ENCODE measurements around the gene CACNA1H. TPM values are rescaled to one million over a fixed set of nuclear protein-coding genes. Genes with fewer than 3 reads are reported as not detected.
"Not testable (repeated sequence)": the region's sequence is repeated elsewhere in the genome, so short reads cannot be mapped to it uniquely, and the experiment has no call there.

CACNA1H gene
- total RNA-seq, 1 donor from 2014 or later, result 0.17 TPM

DNA sequence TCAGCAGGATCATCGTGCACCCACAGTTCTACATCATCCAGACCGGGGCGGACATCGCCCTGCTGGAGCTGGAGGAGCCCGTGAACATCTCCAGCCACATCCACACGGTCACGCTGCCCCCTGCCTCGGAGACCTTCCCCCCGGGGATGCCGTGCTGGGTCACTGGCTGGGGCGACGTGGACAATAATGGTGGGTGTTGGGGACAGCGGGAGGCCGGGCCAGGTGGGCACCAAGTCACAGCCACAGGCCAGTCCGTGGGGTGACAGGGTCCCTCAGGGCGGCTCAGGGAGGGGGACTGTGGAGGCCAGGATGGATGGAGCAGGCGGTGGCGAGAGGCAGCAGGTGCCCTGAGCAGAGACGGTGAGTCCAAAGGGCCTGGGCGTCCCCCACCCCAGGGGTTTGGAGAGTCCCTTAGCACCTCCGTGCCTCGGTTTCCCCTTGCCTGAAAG is 104.0 kb downstream of the CACNA1H start:
- DNase-seq, result no peak

DNA sequence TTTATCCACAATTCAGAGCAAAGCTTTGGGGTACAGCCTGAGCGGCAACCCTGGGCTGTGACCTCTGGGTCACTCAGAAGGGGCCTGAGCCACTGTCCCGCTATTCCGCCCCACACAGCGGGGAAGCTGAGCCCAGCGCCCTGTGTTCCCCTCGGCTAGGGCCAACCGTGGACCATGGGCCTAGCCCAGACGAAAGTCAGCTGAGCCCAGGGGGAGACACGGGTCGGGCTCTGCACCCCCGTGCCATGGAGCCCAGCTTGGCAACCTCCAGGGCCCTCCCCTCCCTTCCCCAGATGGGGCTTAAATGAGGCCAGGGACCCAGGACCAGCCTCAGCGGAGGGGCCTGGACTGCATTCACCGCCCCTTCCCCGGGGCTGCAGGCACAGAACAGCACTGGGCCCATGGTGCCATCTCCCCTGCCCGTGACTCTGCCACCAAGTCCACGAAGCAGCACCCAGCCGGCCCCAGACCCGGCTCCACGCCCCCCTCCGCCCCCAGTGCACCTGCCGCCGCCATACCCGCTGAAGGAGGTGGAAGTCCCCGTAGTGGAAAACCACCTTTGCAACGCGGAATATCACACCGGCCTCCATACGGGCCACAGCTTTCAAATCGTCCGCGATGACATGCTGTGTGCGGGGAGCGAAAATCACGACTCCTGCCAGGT is 104.8 kb downstream of the CACNA1H start:
- no peak for DNase-seq

GRCh38 chr16:1258225-1258600 is 105.3 kb downstream of the CACNA1H start:
- no peak for DNase-seq

DNA sequence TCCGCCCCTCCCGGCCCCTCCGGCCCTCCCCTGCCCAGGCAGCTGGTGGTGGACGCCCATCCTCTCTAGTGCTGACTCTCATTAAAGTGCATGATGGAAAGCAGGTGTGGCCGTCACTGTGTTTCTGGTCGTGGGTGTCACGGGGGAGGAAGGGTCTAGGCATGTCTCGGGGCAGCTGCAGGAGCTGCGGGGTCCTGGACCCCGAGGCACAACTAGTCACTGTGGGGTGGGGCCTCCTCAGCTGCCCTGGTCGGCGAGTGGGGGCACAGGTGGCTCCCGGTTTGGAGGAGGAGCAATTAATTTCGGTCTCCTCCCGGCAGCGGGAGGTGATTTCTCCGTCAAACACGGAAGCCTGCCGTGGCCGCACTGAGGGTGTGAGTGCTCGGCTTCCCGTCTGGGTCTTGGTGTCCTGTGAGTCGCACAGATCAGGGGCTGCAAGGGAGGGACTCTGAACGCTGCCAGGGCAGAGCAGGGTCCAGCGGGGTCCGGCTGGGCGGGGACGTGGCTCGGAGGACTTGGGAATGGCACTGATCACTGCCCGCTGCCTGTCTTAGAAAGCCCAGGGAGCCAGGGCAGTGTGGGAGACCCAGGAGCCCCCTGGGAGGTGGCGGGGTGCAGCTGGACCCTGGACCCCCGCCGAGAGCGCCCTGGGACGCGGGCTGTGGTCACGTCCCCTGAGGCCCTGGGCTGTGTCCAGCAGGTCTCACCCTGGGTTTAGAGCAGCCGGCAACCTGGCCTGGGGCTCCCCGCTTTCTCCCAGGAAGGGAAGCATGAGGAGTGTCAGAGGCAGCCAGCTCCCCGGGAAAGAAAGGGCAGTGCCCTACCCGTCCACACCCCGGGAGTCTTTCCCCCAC is 106.2 kb downstream of the CACNA1H start:
- no peak for DNase-seq

DNA sequence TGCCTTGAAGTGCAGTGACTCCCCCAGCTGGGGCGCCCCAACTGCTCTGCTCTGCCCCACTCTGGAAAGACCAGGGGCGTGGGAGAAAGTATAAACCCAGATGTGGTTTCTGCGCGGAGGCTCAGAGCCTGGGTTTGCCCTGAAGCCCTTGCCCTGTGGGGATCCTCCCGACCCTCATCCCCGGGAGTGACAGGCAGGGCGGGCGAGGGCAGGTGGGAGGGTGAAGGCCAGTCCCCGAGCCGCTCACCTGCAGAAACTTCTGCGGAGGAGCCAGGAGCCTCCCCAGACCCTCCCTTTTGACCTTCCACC is 106.8 kb downstream of the CACNA1H start:
- no peak for DNase-seq

- DNase-seq, result no peak
Observed at GRCh38 chr16:1260101-1260680, 107.3 kb downstream of the CACNA1H start.

DNA sequence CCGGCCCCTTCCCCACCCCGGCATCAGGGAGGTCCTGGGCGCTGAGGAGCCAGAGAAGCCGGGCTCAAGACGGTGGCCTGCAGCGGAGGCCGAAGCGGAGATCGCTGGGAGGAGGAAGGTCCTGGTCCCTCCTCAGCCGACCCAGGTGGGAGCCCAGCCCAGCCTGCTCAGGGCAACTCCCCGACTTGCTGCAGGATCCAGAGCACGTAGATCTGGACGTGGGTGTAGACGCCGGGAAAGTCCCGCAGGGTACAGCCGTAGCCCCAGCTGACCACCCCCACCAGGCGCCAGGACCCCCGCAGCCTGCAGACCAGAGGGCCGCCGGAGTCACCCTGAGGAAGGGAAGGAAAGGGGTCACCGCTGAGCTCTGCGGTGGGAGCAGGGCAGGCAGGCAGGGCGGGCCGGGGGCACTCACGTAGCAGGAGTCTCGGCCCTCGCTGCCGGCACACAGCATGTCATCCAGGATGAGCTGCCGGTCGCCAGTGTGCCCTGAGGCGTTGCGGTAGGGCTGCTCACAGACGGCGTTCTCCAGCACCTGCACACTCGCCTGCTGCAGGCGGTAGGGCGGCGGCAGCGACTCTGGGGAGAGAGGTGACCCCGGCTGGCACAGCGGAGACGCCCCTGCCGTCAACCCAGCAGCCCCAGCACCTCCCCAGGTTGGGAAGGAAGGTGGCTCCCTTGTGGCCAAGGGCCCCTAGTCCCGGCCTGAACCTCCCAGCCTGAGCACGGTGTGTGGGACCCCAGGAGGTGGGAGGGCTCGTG is 108.4 kb downstream of the CACNA1H start:
- no peak for DNase-seq

GRCh38 chr16:1262210-1262845 is 109.4 kb downstream of the CACNA1H start:
- no peak for DNase-seq

- DNase-seq, result no peak
Observed at GRCh38 chr16:1262846-1263221, 109.9 kb downstream of the CACNA1H start.

- DNase-seq, result no peak
Observed at GRCh38 chr16:1263591-1264344, 110.9 kb downstream of the CACNA1H start.

- no peak for DNase-seq
Observed at GRCh38 chr16:1264345-1265089, 111.6 kb downstream of the CACNA1H start.

DNA sequence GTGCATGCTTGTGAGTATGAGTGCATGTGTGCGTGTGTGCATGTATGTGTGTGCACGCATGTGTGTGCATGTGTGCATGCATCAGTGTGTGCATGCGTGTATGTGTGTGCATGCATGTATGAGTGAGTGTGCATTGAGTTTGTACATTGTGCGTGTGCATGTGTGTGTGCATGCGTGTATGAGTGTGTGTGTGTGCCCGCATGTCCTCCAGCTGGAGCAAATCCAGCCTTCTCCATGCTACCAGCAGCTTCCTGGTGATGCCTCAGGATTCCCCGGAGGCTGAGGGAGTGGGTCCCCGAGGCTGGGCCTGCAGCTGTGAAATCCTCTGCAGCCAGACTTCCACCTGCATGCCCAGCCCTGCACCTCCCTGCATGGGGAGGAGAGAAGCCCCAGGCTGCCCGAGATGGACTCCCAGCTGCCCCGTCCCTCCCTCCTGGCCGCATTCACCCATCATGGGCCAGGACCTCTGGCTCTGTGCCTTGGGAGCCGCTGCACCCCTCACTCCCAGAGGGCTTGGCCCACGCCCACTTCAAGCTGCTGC is 112.3 kb downstream of the CACNA1H start:
- DNase-seq, result no peak

- DNase-seq, result no peak
Observed at GRCh38 chr16:1265826-1266225, 112.9 kb downstream of the CACNA1H start.

GRCh38 chr16:1269418-1269817 is 116.5 kb downstream of the CACNA1H start:
- DNase-seq, result not testable (repeated sequence)

- DNase-seq, result no peak
Observed at GRCh38 chr16:1271380-1271723, 118.4 kb downstream of the CACNA1H start.

Other genes starting within 250 kb of the CACNA1H start
- 14.2 and 14.6 TPM in 2 replicates for gene LMF1, start 182.1 kb upstream of the CACNA1H start, total RNA-seq
- gene SOX8, start 171.3 kb upstream of the CACNA1H start, total RNA-seq, result 0.33 and 0.85 TPM in 2 replicates
- 0.17 and 1.1 TPM in 2 replicates for gene SSTR5, start 80.4 kb upstream of the CACNA1H start, total RNA-seq
- gene C1QTNF8, start 56.9 kb upstream of the CACNA1H start, total RNA-seq, result not detected in 2 replicates
- not detected in 2 replicates for gene TPSG1, start 72.2 kb downstream of the CACNA1H start, total RNA-seq
- gene TPSB2, start 77.1 kb downstream of the CACNA1H start, total RNA-seq, result not detected in 2 replicates
- not detected in 2 replicates for gene TPSAB1, start 87.6 kb downstream of the CACNA1H start, total RNA-seq
- gene TPSD1, start 103.0 kb downstream of the CACNA1H start, total RNA-seq, result not detected in 2 replicates
- gene UBE2I, start 156.5 kb downstream of the CACNA1H start, total RNA-seq, result 58.7 and 77.9 TPM in 2 replicates
- gene BAIAP3, start 180.5 kb downstream of the CACNA1H start, total RNA-seq, result 1.3 and 1.4 TPM in 2 replicates
- 75.9 and 97.2 TPM in 2 replicates for gene TSR3, start 198.8 kb downstream of the CACNA1H start, total RNA-seq
- 40.3 and 49.9 TPM in 2 replicates for gene GNPTG, start 198.8 kb downstream of the CACNA1H start, total RNA-seq